Hepatocyte (in vitro differentiated cells): ENCODE data around the gene TBC1D22B.

Source experiments
- CTCF ChIP-seq: fragments of 200-600 bp; sonication (generic); IDR thresholded peaks from 2 replicates; pipeline ENCODE4 v1.5.1; 2016; ENCODE audit warnings: antibody characterized with exemption, mild to moderate bottlenecking; ENCODE audit not compliant: poor library complexity
- EZH2 ChIP-seq: fragments of 200-600 bp; sonication (generic); IDR thresholded peaks from 2 replicates; pipeline ENCODE4 v1.6.1; 2016; ENCODE audit warnings: antibody characterized with exemption, mild to moderate bottlenecking, borderline replicate concordance
- EZH2phosphoT487 ChIP-seq: fragments of 200-600 bp; sonication (generic); IDR thresholded peaks from one replicate; pipeline ENCODE4 v1.6.1; 2018; ENCODE audit warnings: antibody characterized with exemption, mild to moderate bottlenecking, low read depth, moderate library complexity; ENCODE audit not compliant: unreplicated experiment, severe bottlenecking

- no peak for TF ChIP-seq CTCF
- TF ChIP-seq EZH2 = no peak
- no peak for TF ChIP-seq EZH2phosphoT487
Measured at GRCh38 chr6:37304766-37305165, 47.2 kb downstream of the TBC1D22B start.
